Measurements from ENCODE around the gene ANO3.

Gene ANO3

DNA sequence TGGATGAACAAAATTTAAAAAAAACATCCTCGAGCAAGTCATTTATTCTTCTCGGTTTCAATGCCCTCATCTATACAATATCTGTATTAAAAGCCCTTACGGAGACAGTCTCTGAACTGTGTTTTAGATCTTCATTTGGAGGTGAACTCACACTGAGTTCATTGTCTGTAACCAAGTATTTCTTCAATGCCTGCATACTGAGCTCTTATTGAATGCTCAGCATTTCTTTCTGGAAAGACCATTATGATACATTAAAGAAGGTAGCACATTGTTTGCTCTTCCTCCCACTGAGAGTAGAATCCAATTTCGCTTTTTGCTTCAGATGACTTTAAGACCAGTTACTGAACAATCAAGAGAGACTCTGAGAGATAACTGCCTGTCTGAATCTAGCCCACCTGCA, 1.7 kb upstream of the ANO3 start:
- TF ChIP-seq, protein P1, sequence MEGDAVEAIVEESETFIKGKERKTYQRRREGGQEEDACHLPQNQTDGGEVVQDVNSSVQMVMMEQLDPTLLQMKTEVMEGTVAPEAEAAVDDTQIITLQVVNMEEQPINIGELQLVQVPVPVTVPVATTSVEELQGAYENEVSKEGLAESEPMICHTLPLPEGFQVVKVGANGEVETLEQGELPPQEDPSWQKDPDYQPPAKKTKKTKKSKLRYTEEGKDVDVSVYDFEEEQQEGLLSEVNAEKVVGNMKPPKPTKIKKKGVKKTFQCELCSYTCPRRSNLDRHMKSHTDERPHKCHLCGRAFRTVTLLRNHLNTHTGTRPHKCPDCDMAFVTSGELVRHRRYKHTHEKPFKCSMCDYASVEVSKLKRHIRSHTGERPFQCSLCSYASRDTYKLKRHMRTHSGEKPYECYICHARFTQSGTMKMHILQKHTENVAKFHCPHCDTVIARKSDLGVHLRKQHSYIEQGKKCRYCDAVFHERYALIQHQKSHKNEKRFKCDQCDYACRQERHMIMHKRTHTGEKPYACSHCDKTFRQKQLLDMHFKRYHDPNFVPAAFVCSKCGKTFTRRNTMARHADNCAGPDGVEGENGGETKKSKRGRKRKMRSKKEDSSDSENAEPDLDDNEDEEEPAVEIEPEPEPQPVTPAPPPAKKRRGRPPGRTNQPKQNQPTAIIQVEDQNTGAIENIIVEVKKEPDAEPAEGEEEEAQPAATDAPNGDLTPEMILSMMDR (IDR thresholded peaks at IDR 0.05; ENCODE audit: borderline replicate concordance, insufficient read depth, low read depth, low read length): no peak
- no peak overlapping the region for H3K4me3 ChIP-seq (ENCODE audit: low read depth, low read length)

DNA sequence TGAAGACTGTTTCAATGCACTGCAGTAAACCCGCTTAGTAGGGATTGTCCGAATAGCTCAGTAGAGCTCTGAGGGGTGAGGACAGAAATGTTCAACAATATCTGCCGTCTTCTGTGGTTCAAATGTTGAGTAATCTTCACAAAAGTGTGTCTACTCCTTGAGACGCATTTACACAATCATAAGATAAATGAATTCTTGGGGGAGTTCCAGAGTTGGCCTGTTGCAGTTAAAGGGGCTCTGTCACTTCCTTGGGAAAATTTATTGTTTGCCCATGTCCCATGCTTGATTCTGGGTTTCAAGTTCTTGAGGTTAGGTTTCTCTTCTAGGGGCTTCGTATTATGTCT, 614 bp downstream of the ANO3 start:
- no peak overlapping the region for H3K4me3 ChIP-seq (ENCODE audit: low read depth, low read length)
- TF ChIP-seq, protein P1 (IDR thresholded peaks at IDR 0.05; ENCODE audit: borderline replicate concordance, insufficient read depth, low read depth, low read length): no peak

DNA sequence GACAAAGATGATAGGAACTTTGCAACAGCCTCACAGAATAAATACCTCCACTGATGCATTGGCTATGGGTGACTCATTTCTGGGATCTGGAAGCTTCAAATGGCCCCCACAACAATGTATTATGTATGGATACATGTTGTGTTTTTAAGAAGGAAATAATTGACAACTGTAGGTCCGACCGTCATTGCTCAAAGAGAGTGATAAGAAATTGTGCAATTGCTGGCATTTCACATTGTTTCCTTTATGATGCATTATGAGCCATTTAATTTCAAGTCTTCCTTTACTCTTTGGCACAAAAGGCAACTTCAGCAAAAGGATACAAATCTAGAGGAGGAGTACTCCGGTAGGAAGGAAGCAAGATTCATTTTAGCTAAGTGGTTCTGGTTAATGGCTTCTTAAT, 2.0 kb downstream of the ANO3 start:
- TF ChIP-seq, protein P1 (IDR thresholded peaks at IDR 0.05; ENCODE audit: borderline replicate concordance, insufficient read depth, low read depth, low read length): no peak
- H3K4me3 ChIP-seq (ENCODE audit: low read depth, low read length): no peak overlapping the region

DNA sequence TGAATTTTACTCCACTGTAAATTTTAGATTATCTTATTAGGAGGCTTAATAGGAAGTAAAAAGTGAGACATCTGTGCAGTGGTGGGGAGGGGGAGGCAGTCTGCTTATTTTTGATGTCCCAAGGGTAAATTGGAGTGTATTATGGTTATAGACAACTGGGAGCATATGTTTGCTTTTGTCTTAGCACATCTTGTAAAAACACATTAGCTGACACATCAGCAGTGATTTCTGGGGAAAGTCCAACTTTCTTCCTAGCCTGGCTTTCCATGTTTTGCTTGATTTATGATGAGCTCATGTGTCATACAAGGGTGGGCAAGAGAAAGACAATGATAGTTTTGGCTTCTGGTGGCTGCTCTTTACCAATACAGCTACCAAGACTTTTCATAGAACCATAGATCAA, 4.0 kb downstream of the ANO3 start:
- TF ChIP-seq, protein P1 (IDR thresholded peaks at IDR 0.05; ENCODE audit: borderline replicate concordance, insufficient read depth, low read depth, low read length): no peak
- H3K4me3 ChIP-seq (ENCODE audit: low read depth, low read length): no peak overlapping the region

DNA sequence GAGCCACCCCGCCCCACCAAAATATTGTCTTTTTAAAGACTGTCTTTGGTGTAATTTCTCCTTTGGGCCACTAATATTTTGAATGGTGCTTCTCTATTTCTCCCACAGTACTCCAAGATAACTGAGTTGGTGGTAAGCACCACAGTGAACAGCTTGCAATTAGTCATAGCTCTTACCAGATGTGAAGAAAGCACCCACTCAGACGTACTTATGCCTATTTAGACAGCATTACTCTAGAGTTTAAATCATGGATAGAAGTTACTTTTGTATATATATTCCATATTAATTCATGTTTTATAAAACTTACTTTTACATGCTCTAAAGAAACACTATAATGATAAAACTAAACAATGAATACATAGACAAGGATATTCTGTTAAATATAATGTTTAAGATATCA, 12.7 kb downstream of the ANO3 start:
- TF ChIP-seq, protein P1 (IDR thresholded peaks at IDR 0.05; ENCODE audit: borderline replicate concordance, insufficient read depth, low read depth, low read length): no peak
- no peak overlapping the region for H3K4me3 ChIP-seq (ENCODE audit: low read depth, low read length)

DNA sequence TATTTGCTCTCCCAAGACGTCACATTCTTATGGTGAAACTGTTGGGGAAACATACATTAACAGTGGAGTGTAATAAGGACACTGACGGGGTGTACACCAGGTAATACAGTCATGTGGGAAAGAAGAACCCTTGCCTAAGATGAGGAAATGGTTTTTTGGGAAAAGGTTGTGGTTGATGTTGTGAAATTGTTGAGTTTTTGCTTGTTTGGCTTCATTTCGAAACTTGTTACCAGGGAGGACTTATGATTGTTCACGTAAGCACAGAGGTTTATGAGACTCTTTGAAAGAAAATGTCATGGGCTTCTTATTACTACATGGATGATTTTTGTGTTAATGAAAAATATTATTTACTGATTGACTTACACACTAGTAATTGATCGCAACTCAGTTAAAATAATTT, 16.8 kb downstream of the ANO3 start:
- H3K4me3 ChIP-seq (ENCODE audit: low read depth, low read length): no peak overlapping the region
- TF ChIP-seq, protein P1 (IDR thresholded peaks at IDR 0.05; ENCODE audit: borderline replicate concordance, insufficient read depth, low read depth, low read length): no peak

DNA sequence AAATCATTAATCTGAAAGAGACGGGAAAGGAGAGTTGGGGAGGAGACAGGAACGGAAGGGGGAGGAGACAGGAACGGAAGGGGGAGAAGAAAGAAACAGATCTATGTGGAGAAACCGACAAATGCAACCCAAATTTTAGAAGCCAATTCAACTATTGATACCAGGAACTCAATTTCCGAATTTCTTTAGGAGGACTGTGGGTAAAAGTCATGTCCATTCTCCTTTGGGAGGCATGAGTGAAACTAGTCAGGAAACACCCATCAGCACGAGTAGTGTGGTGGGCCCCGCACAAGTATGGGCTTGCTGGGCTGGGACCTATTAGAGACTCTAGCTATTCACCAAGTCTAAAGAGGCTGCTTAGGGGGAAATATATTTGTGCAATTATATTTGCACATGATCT, 18.1 kb downstream of the ANO3 start:
- no peak overlapping the region for H3K4me3 ChIP-seq (ENCODE audit: low read depth, low read length)
- TF ChIP-seq, protein P1 (IDR thresholded peaks at IDR 0.05; ENCODE audit: borderline replicate concordance, insufficient read depth, low read depth, low read length): no peak
